GM21381 (cell line): ENCODE results near the gene RPL13A.
"Not testable (repeated sequence)": the region's sequence is repeated elsewhere in the genome, so short reads cannot be mapped to it uniquely, and the experiment has no call there.

Source experiments
- ATAC-seq: cut with Tn5 transposase; IDR thresholded peaks from one replicate; pipeline ENCODE4 v1.9.1; 2021; ENCODE audit warnings: mild to moderate bottlenecking, moderate library complexity; ENCODE audit not compliant: unreplicated experiment

Gene RPL13A

GRCh38 chr19:49487277-49488045 is at the start of gene RPL13A:
Gene RPL13A, plus strand, starts transcription at chr19:49487608. Its CDS starts 22 bp downstream, at chr19:49487630.
- peak; percentile 89 for ATAC-seq

GRCh38 chr19:49438261-49438660 is 49.1 kb upstream of the RPL13A start:
- no peak for ATAC-seq

GRCh38 chr19:49439836-49440235 is 47.6 kb upstream of the RPL13A start:
- ATAC-seq, result no peak

DNA sequence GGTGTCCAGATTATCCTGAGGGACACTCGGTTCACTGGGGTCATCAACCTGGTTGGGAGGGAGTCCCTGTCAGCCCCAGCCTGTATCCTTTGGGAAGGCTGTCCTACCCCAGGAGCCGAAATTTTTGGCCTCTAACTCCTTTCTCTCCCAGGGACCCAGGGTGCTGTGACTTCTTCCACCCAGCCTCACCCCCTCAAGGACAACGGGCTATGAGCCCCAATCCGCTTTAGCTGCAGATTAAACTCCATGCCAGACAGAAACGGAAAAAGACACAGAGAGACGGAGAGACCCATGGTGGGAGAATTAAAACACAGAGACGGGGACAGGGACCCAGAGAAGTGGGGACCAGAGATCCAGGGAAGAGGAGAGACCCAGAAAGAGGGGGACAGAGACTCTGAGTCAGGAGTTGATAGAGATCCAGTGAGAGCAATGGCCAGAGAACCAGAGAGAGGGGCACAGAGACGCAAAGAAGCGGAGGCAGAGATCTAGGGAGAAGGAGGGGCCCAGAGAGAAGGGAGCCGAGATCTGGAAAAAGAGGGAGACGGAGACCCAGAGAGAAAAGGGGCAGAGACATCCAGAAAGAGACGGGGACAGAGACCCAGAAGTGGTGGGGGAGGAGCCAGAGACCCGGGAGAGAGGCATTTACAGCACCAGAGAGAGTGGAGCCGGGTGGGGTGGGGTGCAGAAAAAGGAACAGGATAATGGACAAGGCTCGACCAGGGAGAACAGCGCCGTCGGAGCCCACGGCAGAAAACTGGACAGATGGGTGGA is 46.8 kb upstream of the RPL13A start:
- no peak for ATAC-seq

GRCh38 chr19:49441210-49441959 is 46.0 kb upstream of the RPL13A start, which contains the start of gene SLC17A7:
Gene SLC17A7, minus strand, starts transcription at chr19:49441527. Its CDS starts 148 bp downstream, at chr19:49441379.
- no peak for ATAC-seq

- no peak for ATAC-seq
These were observed 45.5 kb upstream of the RPL13A start for GRCh38 chr19:49441960-49442350.

DNA sequence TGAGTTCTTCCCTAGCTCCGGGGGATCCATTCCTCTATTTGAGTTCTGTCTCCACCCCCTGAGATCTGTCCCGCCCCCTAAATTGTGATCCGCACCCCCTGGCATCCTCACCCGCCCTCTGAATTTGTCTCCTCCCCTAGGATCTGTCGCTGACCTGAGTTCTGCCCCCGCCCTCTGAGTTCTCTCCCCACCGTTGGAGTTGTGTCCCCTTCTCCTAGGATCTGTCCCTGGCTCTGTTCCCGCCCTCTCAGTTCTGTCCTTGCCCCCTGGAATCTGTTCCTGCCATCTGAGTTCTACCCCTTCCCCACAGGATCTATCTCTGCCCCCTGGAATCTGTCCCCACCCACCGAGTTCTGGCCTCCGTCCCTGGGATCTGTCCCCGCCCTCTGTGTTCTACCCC is 45.1 kb upstream of the RPL13A start:
- no peak for ATAC-seq

- ATAC-seq, result peak; percentile 21
These were observed 44.5 kb upstream of the RPL13A start for GRCh38 chr19:49442771-49443365.

- peak; percentile 77 for ATAC-seq
These were observed 43.9 kb upstream of the RPL13A start for GRCh38 chr19:49443366-49444099.

DNA sequence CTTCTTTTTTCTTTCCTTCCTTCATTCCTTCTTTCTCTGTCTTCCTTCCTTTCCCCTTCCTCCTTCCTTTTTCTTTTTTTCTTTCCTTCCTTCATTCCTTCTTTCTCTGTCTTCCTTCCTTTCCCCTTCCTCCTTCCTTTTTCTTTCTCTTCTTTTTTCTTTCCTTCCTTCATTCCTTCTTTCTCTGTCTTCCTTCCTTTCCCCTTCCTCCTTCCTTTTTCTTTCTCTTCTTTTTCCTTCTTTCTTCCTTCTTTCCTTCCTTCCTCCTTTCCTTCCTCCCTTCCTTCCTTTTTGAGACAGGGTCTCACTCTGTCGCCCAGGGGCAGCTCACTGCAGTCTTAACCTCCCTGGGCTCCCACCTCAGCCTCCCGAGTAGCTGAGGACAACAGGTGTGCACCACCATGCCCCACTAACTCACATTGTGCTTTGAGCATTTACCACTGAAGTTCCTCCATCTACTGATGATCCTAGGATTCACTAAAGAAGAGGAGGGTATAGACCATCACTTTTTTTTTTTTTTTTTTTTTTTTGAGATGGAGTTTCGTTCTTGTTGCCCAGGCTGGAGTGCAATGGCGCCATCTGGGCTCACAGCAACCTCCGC is 43.2 kb upstream of the RPL13A start:
- ATAC-seq, result not testable (repeated sequence)

DNA sequence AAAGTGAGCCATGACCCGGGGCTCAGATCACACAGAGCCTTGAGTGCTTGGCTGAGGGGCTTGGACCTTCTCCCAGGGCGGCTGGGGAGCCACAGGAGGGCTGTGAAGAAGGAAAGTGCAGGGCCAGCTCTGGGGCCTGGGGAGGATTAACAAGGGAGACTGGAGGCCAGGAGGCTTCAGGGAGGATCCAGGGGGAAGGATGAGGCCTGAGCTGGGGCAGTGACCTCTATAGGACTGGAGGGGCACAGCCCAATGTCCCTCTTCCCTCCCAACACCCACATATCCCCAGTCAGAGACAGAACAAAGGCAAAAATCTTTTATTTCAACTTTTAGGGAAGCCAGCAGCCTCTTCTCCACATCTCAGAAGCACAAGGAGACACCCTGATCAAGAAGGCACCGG is 41.4 kb upstream of the RPL13A start:
- ATAC-seq, result no peak

GRCh38 chr19:49447485-49448431 is 39.6 kb upstream of the RPL13A start:
- no peak for ATAC-seq

DNA sequence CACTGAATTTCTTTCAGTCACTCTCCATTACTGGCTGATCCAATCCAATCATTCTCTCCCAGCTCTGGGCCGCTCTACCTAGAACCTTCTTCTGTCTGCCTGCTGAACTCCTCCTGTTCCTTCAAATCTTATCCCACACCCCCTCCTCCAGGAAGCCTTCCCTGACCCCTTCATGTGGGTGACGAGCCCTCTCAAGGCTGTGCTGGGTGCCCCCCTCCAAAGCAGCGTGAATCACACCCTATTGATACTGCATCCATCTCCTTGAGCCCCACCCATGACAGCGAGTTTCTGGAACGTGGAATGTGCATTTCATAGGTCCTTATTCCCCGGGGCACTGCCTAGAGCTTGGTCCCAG is 39.0 kb upstream of the RPL13A start:
- ATAC-seq, result no peak

DNA sequence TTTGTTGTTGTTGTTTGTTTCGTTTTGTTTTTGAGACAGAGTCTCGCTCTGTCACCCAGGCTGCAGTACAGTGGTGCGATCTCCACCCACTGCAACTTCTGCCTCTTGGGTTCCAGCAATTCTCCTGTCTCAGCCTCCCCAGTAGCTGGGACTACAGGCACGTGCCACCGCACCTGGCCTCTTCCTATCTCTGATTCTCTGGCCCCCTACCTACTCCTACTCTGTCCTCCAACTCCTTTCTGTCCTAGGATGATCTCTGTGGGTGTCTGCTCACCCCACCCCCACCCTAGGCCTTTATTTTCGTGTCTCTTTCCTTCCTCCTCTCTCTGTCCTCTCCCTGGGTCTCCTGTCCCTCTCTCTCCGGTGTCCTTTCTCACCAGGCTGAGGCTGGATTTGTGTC is 37.0 kb upstream of the RPL13A start:
- ATAC-seq, result no peak

GRCh38 chr19:49451430-49452181 is 35.8 kb upstream of the RPL13A start, which contains the start of gene PIH1D1:
Gene PIH1D1, minus strand, starts transcription at chr19:49451814. Its CDS starts 240 bp downstream, at chr19:49451574.
- peak; percentile 54 for ATAC-seq

DNA sequence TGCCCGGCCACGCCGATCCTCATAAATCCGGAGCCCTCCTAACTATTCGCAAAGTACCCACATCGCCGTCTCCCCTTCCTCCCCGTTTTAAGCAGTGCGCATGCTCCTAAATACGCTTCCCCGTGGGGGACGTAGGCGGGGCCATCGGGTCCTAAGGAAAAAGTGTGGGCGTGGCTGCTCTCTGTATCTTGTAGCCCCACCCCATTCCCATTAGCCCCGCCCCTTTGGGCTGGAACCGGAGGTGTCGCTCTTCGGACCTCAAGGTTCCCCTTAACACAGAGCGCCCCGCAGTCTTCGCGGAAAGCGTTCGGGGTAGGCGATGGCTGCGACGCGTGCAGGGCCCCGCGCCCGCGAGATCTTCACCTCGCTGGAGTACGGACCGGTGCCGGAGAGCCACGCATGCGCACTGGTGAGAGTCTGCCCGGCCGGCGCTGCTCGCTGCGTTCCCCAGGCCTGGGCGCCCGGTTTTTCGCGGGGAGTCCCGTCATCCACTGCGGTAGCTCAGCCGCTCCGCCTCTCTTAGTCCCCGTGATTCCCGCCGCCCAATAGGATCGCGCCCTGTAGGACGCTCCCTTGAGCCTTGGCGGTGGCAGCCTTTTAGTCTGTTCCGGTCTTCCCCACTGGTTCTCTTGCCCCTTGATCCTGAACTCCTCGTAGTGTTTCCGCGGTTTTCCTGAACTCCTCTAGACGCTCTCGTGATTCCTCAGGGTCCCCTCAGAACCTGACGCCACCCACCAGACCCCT is 34.2 kb upstream of the RPL13A start, which contains the start of gene ALDH16A1:
TSS of gene ALDH16A1 (plus strand) at position 213 of the 744 bp plus-strand sequence. CDS start at position 320, 107 bp downstream.
- ATAC-seq, result peak; percentile 87

DNA sequence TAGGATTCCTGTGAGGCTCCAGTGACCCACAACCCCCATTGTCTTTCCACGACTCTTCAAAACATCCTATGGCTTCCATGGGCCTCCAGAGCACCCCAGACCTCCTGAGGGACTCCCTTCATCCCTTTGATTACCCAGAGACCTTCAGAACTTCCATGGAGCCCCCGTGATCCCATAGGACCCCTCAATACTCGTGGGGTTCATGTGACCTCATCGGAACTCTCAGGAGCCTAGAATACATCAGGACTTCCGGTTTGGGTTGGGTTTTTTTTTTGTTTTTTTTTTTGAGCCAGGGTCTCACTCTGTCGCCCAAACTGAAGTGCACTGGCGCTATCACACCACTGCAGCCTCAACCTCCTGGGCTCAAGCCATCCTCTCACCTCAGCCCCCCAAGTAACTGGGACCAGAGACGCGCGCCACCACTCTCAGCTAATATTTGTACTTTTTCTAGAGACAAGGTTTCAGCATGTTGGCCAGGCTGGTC is 33.6 kb upstream of the RPL13A start:
- no peak for ATAC-seq
